ENCODE results near the gene RABGAP1L. TPM values are rescaled to one million over a fixed set of nuclear protein-coding genes. Genes with fewer than 3 reads are reported as not detected.

RABGAP1L gene
- total and polyA plus RNA-seq, 4 donors, result 4.8 to 53.5 (median 18.8) TPM

- Histone ChIP-seq H3K27me3 (ENCODE audit: control insufficient read depth in 4 of 4, insufficient read depth in 4 of 4, low read length in 3 of 4) (no peaks in the 10 kb centered on the region), H3K4me3 (ENCODE audit: low read depth in 1 of 3, low read length in 3 of 3) (no peak overlapping the region), H3K27ac (ENCODE audit: low read depth in 1 of 2, low read length in 2 of 2) (no peak overlapping the region), H3K36me3 (ENCODE audit: control insufficient read depth in 4 of 4, insufficient read depth in 3 of 4, low read depth in 1 of 4, low read length in 3 of 4) (no peaks in the 10 kb centered on the region), H3K9ac (ENCODE audit: low read depth in 1 of 2, low read length in 2 of 2) (no peak overlapping the region), H3K4me1 (ENCODE audit: control insufficient read depth in 4 of 4, insufficient read depth in 4 of 4, low read length in 3 of 4) (peaks cover 0 to 4% (median 1%) of the 10 kb centered on the region in 4 donors), H3K9me3 (ENCODE audit: control insufficient read depth in 4 of 4, low read length in 3 of 4) (no peaks in the 10 kb centered on the region)
- no peak for DNase-seq (ENCODE audit: low spot score)
- no peak for TF ChIP-seq RXRA (IDR thresholded peaks at IDR 0.05)
- no peak for TF ChIP-seq RAD21 (IDR thresholded peaks at IDR 0.05)
- TF ChIP-seq, protein P1, sequence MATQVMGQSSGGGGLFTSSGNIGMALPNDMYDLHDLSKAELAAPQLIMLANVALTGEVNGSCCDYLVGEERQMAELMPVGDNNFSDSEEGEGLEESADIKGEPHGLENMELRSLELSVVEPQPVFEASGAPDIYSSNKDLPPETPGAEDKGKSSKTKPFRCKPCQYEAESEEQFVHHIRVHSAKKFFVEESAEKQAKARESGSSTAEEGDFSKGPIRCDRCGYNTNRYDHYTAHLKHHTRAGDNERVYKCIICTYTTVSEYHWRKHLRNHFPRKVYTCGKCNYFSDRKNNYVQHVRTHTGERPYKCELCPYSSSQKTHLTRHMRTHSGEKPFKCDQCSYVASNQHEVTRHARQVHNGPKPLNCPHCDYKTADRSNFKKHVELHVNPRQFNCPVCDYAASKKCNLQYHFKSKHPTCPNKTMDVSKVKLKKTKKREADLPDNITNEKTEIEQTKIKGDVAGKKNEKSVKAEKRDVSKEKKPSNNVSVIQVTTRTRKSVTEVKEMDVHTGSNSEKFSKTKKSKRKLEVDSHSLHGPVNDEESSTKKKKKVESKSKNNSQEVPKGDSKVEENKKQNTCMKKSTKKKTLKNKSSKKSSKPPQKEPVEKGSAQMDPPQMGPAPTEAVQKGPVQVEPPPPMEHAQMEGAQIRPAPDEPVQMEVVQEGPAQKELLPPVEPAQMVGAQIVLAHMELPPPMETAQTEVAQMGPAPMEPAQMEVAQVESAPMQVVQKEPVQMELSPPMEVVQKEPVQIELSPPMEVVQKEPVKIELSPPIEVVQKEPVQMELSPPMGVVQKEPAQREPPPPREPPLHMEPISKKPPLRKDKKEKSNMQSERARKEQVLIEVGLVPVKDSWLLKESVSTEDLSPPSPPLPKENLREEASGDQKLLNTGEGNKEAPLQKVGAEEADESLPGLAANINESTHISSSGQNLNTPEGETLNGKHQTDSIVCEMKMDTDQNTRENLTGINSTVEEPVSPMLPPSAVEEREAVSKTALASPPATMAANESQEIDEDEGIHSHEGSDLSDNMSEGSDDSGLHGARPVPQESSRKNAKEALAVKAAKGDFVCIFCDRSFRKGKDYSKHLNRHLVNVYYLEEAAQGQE (IDR thresholded peaks at IDR 0.05), result no peak
- TF ChIP-seq, protein P2, sequence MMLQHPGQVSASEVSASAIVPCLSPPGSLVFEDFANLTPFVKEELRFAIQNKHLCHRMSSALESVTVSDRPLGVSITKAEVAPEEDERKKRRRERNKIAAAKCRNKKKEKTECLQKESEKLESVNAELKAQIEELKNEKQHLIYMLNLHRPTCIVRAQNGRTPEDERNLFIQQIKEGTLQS (IDR thresholded peaks at IDR 0.05), result no peak
- no peak for TF ChIP-seq NR2F2 (IDR thresholded peaks at IDR 0.05)
Observed at GRCh38 chr1:174568551-174568950, 409.2 kb downstream of the RABGAP1L start.

DNA sequence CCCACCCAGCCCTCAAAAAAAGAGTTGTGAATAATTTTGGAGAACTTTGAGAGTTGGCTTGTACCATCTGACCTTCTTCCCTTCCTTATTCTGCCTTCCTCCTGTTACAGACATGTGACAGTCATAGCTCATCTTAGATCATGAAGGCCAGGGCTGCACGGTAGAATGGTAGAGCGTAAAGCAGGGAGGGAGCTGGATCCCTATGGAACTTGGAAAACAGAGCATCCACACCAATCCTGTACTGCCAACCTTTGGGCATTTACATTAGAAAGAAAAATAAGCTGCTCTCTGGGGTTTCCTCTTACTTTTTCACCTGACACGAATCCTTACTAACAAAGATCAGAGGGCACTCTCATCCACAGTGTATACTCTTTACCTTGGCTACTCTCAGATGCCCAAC lies 409.9 kb downstream of the RABGAP1L start:
- TF ChIP-seq HNF4A (conservative IDR thresholded peaks at IDR 0.05), result no peak
- no peak for TF ChIP-seq FOXA1 (IDR thresholded peaks at IDR 0.05)
- TF ChIP-seq NR2F2 (IDR thresholded peaks at IDR 0.05), result no peak
- TF ChIP-seq, protein P3, sequence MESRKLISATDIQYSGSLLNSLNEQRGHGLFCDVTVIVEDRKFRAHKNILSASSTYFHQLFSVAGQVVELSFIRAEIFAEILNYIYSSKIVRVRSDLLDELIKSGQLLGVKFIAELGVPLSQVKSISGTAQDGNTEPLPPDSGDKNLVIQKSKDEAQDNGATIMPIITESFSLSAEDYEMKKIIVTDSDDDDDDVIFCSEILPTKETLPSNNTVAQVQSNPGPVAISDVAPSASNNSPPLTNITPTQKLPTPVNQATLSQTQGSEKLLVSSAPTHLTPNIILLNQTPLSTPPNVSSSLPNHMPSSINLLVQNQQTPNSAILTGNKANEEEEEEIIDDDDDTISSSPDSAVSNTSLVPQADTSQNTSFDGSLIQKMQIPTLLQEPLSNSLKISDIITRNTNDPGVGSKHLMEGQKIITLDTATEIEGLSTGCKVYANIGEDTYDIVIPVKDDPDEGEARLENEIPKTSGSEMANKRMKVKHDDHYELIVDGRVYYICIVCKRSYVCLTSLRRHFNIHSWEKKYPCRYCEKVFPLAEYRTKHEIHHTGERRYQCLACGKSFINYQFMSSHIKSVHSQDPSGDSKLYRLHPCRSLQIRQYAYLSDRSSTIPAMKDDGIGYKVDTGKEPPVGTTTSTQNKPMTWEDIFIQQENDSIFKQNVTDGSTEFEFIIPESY (IDR thresholded peaks at IDR 0.05), result no peak
- no peak for DNase-seq (ENCODE audit: low spot score)
- no peaks in the 10 kb centered on the region for H3K36me3 ChIP-seq (ENCODE audit: control insufficient read depth in 4 of 4, insufficient read depth in 3 of 4, low read depth in 1 of 4, low read length in 3 of 4)
- no peaks in the 10 kb centered on the region for H3K9me3 ChIP-seq (ENCODE audit: control insufficient read depth in 4 of 4, low read length in 3 of 4)
- whole genome bisulfite sequencing, result 93% methylated on average over 3 of the region's 3 CpGs
- H3K27ac ChIP-seq (ENCODE audit: low read depth in 1 of 2, low read length in 2 of 2), result no peak overlapping the region
- H3K4me1 ChIP-seq (ENCODE audit: control insufficient read depth in 4 of 4, insufficient read depth in 4 of 4, low read length in 3 of 4), result peaks cover 0 to 4% (median 1%) of the 10 kb centered on the region in 4 donors
- no peak overlapping the region for H3K4me3 ChIP-seq (ENCODE audit: low read depth in 1 of 3, low read length in 3 of 3)
- no peaks in the 10 kb centered on the region for H3K27me3 ChIP-seq (ENCODE audit: control insufficient read depth in 4 of 4, insufficient read depth in 4 of 4, low read length in 3 of 4)
- no peak overlapping the region for H3K9ac ChIP-seq (ENCODE audit: low read depth in 1 of 2, low read length in 2 of 2)

DNA sequence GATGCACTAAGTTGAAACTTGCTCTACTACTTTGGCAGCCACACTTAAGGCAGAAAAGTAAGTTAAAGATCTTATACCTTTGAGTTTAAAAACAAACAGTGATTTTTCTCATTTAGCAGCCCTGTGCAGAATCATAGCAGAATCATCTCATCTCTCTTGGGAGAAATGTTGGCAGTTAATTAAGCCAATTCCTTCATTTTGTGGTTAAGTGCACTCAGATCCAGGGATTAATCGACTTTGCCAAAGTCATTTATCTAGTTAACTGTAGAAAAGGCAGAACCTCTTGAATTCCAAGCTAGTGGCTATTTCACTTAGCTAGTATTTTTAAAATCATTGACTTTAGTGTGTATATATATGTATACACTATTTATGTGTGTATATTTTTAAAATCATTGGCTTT lies 413.5 kb downstream of the RABGAP1L start:
- Histone ChIP-seq H3K27ac (ENCODE audit: low read depth in 1 of 2, low read length in 2 of 2) (no peak overlapping the region), H3K4me1 (ENCODE audit: control insufficient read depth in 4 of 4, insufficient read depth in 4 of 4, low read length in 3 of 4) (peaks cover 0 to 4% (median 1%) of the 10 kb centered on the region in 4 donors), H3K36me3 (ENCODE audit: control insufficient read depth in 4 of 4, insufficient read depth in 3 of 4, low read depth in 1 of 4, low read length in 3 of 4) (no peaks in the 10 kb centered on the region), H3K9me3 (ENCODE audit: control insufficient read depth in 4 of 4, low read length in 3 of 4) (peaks cover 0 to 2% (median 0%) of the 10 kb centered on the region in 4 donors), H3K27me3 (ENCODE audit: control insufficient read depth in 4 of 4, insufficient read depth in 4 of 4, low read length in 3 of 4) (no peaks in the 10 kb centered on the region), H3K4me3 (ENCODE audit: low read depth in 1 of 3, low read length in 3 of 3) (no peak overlapping the region), H3K9ac (ENCODE audit: low read depth in 1 of 2, low read length in 2 of 2) (no peak overlapping the region)
- no peak for DNase-seq (ENCODE audit: low spot score)
- TF ChIP-seq, protein P1 (IDR thresholded peaks at IDR 0.05), result no peak
- no peak for TF ChIP-seq GABPA (IDR thresholded peaks at IDR 0.05 in 1 of 2, conservative IDR thresholded peaks at IDR 0.05 in 1 of 2)
- TF ChIP-seq FOXA2 (IDR thresholded peaks at IDR 0.05), result no peak
- TF ChIP-seq JUND (IDR thresholded peaks at IDR 0.05), result no peak
- TF ChIP-seq SP1 (IDR thresholded peaks at IDR 0.05), result no peak
- TF ChIP-seq NR2F2 (IDR thresholded peaks at IDR 0.05), result no peak
- TF ChIP-seq, protein P2 (IDR thresholded peaks at IDR 0.05), result no peak
- TF ChIP-seq HNF4G (IDR thresholded peaks at IDR 0.05), result no peak
- TF ChIP-seq EGR1 (IDR thresholded peaks at IDR 0.05; ENCODE audit: low read depth in 2 of 2), result no peak
- no peak for TF ChIP-seq RAD21 (IDR thresholded peaks at IDR 0.05)
- no peak for TF ChIP-seq HNF4A (conservative IDR thresholded peaks at IDR 0.05)
- no peak for TF ChIP-seq RXRA (IDR thresholded peaks at IDR 0.05)
- no peak for TF ChIP-seq TAF1 (conservative IDR thresholded peaks at IDR 0.05)
- TF ChIP-seq FOXA1 (IDR thresholded peaks at IDR 0.05), result no peak
- TF ChIP-seq, protein P3 (IDR thresholded peaks at IDR 0.05), result no peak
- no peak for TF ChIP-seq YY1 (IDR thresholded peaks at IDR 0.05)
- 94% methylated on average over 1 of the region's 1 CpG for WGBS

Measured in liver (tissue), 9 donors.